ENCODE data around the gene BTBD16. TPM values are rescaled to one million over a fixed set of nuclear protein-coding genes. Genes with fewer than 3 reads are reported as not detected.
A peak's percentile ranks its signal among the peaks of the same experiment; 100 is the strongest.

BTBD16 gene
- total and polyA plus RNA-seq, 7 donors, result 0.12 to 0.55 (median 0.54) TPM; not detected in 4

DNA sequence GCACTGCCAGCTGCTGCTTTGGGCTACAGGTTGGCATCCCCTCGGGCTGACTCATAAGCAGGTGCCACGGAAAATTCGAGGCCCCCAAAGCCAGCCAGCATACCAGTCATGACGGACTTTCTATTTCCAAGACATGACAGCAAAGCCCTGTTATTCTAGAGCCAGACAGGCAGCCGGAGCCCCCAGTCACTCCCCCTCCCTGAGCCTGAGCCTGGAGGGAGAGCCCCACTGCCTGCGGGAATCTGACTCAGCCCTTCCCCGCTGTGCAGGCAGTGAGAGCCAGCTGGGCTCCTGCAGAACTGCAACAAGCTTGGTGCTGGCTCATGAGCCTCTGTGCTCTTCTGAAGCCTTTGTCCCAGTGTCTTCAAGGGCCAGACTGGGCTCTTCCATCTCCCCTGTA lies 15.8 kb downstream of the BTBD16 start:
- peak; percentile 77 for DNase-seq

GRCh38 chr10:122287570-122287969 lies 16.5 kb downstream of the BTBD16 start:
- peak; percentile 63 for DNase-seq
- H3K27ac ChIP-seq, result peak overlapping the region in 2 of 4 donors; percentile 49 to 59
- no peak for TF ChIP-seq CTCF (IDR thresholded peaks at IDR 0.05)
- TF ChIP-seq POLR2A (IDR thresholded peaks at IDR 0.05), result no peak
- TF ChIP-seq POLR2AphosphoS5 (IDR thresholded peaks at IDR 0.05), result no peak
- TF ChIP-seq EP300 (IDR thresholded peaks at IDR 0.05), result no peak
- no peak overlapping the region for H3K4me3 ChIP-seq
- H3K36me3 ChIP-seq, result no peaks in the 10 kb centered on the region
- intact Hi-C loops (cut with DNase I), result no loop called here
- H3K27me3 ChIP-seq, result no peaks in the 10 kb centered on the region
- 63 to 72% methylated on average over 5 of the region's 5 CpGs for WGBS, 2 donors
- peaks cover 0 to 36% (median 29%) of the 10 kb centered on the region in 4 donors for H3K4me1 ChIP-seq
- H3K9me3 ChIP-seq, result no peaks in the 10 kb centered on the region

More for the DNA sequence above, 15.8 kb downstream of the BTBD16 start:
- Histone ChIP-seq H3K4me1 (peaks cover 0 to 36% (median 29%) of the 10 kb centered on the region in 4 donors), H3K36me3 (no peaks in the 10 kb centered on the region), H3K27me3 (no peaks in the 10 kb centered on the region), H3K27ac (peak overlapping the region in 2 of 4 donors; percentile 49 to 59), H3K9me3 (no peaks in the 10 kb centered on the region), H3K4me3 (no peak overlapping the region)
- TF ChIP-seq EP300 (IDR thresholded peaks at IDR 0.05), result no peak
- TF ChIP-seq POLR2A (IDR thresholded peaks at IDR 0.05), result no peak
- TF ChIP-seq CTCF (IDR thresholded peaks at IDR 0.05), result no peak
- TF ChIP-seq POLR2AphosphoS5 (IDR thresholded peaks at IDR 0.05), result peak in 2 of 4 donors; percentile 11 to 52
- 72 to 84% methylated on average over 7 of the region's 7 CpGs for WGBS, 2 donors
- intact Hi-C loops (cut with DNase I), result no loop called here

DNA sequence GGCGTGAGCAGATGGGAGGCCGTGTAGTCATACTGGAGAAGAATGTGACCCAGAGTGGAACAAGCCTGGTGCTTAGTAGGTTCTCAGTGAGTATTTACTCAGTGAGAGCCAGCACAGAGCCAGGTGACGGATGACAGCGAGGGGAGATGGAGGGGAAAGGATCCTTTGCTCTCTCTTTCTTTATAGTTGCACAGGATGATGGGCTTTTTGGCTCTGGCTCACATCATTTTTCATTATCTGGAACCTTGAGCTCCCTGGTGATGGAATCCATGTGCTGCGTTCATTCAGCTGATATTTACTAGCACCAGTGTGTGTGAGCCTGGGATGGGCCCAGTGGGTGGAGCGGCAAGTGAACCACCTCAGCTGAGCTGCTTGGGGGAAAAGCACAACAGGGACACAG lies 17.2 kb downstream of the BTBD16 start:
- no peaks in the 10 kb centered on the region for H3K27me3 ChIP-seq
- no peaks in the 10 kb centered on the region for H3K9me3 ChIP-seq
- 86 to 90% methylated on average over 6 of the region's 6 CpGs for WGBS, 2 donors
- peak; percentile 34 for DNase-seq
- intact Hi-C loops (cut with DNase I), result no loop called here
- H3K4me1 ChIP-seq, result peaks cover 0 to 36% (median 29%) of the 10 kb centered on the region in 4 donors
- H3K4me3 ChIP-seq, result no peak overlapping the region
- peak overlapping the region in 2 of 4 donors; percentile 49 to 59 for H3K27ac ChIP-seq
- H3K36me3 ChIP-seq, result no peaks in the 10 kb centered on the region
- TF ChIP-seq POLR2A (IDR thresholded peaks at IDR 0.05) (no peak), EP300 (IDR thresholded peaks at IDR 0.05) (no peak), POLR2AphosphoS5 (IDR thresholded peaks at IDR 0.05) (peak in 1 of 4 donors; percentile 30), CTCF (IDR thresholded peaks at IDR 0.05) (no peak)

DNA sequence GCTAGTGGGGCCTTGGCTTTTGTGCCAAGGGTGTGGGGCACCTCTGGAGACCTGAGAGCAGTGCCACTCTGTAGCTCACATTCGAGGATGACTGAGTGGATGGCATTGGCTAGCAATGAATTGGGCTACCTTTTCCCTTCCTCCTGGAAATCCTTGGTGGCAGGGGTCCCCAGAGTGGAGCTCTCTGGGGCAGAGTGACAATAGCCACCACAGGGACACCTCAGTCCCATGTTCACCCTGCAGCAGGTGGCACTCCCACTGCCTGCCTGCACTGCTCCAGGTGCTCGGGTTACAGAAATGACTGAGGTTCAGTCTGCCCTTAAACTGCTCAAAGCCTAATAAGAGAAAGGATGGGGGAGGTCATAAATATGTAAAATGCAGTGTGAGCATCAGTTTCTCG lies 17.8 kb downstream of the BTBD16 start:
- WGBS, 2 donors, result 74 to 82% methylated on average over 3 of the region's 3 CpGs
- H3K27ac ChIP-seq, result no peak overlapping the region
- H3K9me3 ChIP-seq, result no peaks in the 10 kb centered on the region
- no peak overlapping the region for H3K4me3 ChIP-seq
- TF ChIP-seq POLR2AphosphoS5 (IDR thresholded peaks at IDR 0.05), result no peak
- TF ChIP-seq POLR2A (IDR thresholded peaks at IDR 0.05), result no peak
- TF ChIP-seq EP300 (IDR thresholded peaks at IDR 0.05), result no peak
- no peak for TF ChIP-seq CTCF (IDR thresholded peaks at IDR 0.05)
- H3K4me1 ChIP-seq, result peaks cover 0 to 36% (median 29%) of the 10 kb centered on the region in 4 donors
- DNase-seq, result peak; percentile 57
- no peaks in the 10 kb centered on the region for H3K27me3 ChIP-seq
- intact Hi-C loops (cut with DNase I), result no loop called here
- no peaks in the 10 kb centered on the region for H3K36me3 ChIP-seq

GRCh38 chr10:122290334-122290733 lies 19.2 kb downstream of the BTBD16 start:
- WGBS, 2 donors, result 85 to 88% methylated on average over 7 of the region's 7 CpGs
- Histone ChIP-seq H3K9me3 (no peaks in the 10 kb centered on the region), H3K27ac (no peak overlapping the region), H3K36me3 (no peaks in the 10 kb centered on the region), H3K27me3 (no peaks in the 10 kb centered on the region), H3K4me1 (peaks cover 0 to 27% (median 23%) of the 10 kb centered on the region in 4 donors), H3K4me3 (no peak overlapping the region)
- no peak for TF ChIP-seq CTCF (IDR thresholded peaks at IDR 0.05)
- no peak for TF ChIP-seq POLR2A (IDR thresholded peaks at IDR 0.05)
- no peak for TF ChIP-seq EP300 (IDR thresholded peaks at IDR 0.05)
- no peak for TF ChIP-seq POLR2AphosphoS5 (IDR thresholded peaks at IDR 0.05)
- DNase-seq, result peak; percentile 62
- intact Hi-C loops (cut with DNase I), result no loop called here

Measured in sigmoid colon (tissue), 7 donors.